Fibroblast of villous mesenchyme (primary cell): Measurements from ENCODE around the gene VARS1. TPM values are rescaled to one million over a fixed set of nuclear protein-coding genes. Genes with fewer than 3 reads are reported as not detected.
A peak's percentile ranks its signal among the peaks of the same experiment; 100 is the strongest.

Source experiments
- DNase-seq: peaks from one replicate; pipeline ENCODE4 v3.0.0-alpha.2; 2010; ENCODE audit warnings: low read depth
- H3K4me3 ChIP-seq: 2 replicates; pipeline ENCODE4 v1.5.1; 2011; ENCODE audit warnings: low read depth, mild to moderate bottlenecking, low read length
- total RNA-seq: library from RNA; depleted of rRNA; stranded (reverse); fragments of >200 nt; gene quantifications from 2 replicates; pipeline ENCODE4 v1.2.3, GENCODE V29; 2012
- TF ChIP-seq, protein P1 (sequence below): IDR thresholded peaks from 2 replicates; pipeline ENCODE4 v1.5.1; 2012; ENCODE audit warnings: low read depth, mild to moderate bottlenecking, low read length; ENCODE audit not compliant: insufficient read depth

VARS1 gene
- total RNA-seq, 1 donor, result 60.0 TPM

DNA sequence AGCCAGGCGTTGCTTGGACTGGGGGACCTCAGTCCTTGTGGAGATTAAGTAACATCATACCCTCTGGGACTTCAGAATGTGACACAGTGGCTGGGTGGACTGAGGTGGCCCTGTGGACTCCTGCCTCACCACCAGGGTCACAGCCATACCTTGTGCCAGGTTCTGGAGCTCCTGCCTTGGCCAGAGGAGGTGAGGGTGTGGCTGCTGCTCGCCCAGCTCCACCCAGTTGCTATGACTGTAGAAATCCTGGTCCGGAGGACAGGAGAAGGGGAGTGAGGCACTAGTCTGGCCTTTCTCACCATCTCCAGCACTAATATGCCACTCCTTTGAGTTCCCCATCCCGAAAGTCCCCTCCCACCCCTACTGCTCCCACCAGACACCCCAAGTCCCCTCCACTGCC lies 20.4 kb downstream of the VARS1 start:
- no peak for DNase-seq
- TF ChIP-seq, protein P1, sequence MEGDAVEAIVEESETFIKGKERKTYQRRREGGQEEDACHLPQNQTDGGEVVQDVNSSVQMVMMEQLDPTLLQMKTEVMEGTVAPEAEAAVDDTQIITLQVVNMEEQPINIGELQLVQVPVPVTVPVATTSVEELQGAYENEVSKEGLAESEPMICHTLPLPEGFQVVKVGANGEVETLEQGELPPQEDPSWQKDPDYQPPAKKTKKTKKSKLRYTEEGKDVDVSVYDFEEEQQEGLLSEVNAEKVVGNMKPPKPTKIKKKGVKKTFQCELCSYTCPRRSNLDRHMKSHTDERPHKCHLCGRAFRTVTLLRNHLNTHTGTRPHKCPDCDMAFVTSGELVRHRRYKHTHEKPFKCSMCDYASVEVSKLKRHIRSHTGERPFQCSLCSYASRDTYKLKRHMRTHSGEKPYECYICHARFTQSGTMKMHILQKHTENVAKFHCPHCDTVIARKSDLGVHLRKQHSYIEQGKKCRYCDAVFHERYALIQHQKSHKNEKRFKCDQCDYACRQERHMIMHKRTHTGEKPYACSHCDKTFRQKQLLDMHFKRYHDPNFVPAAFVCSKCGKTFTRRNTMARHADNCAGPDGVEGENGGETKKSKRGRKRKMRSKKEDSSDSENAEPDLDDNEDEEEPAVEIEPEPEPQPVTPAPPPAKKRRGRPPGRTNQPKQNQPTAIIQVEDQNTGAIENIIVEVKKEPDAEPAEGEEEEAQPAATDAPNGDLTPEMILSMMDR, result no peak
- H3K4me3 ChIP-seq, result no peak overlapping the region

DNA sequence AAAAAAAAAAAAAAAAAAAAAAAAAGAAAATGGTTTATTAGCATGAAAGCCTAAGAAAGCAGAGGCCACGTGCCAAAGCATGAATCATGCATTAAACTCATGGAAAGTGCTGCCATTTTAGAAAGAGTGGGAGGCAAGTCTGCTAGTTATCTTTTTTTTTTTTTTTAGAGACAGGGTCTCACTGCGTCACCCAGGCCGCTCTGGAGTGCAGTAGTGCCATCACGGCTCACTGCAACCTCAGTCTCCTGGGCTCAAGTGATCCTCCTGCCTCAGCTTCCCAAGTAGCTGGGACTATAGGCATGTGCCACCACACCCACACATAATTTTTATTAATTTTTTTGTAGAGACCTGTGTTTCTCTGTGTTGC lies 23.6 kb downstream of the VARS1 start:
- TF ChIP-seq, protein P1, result no peak
- DNase-seq, result no peak
- H3K4me3 ChIP-seq, result no peak overlapping the region

DNA sequence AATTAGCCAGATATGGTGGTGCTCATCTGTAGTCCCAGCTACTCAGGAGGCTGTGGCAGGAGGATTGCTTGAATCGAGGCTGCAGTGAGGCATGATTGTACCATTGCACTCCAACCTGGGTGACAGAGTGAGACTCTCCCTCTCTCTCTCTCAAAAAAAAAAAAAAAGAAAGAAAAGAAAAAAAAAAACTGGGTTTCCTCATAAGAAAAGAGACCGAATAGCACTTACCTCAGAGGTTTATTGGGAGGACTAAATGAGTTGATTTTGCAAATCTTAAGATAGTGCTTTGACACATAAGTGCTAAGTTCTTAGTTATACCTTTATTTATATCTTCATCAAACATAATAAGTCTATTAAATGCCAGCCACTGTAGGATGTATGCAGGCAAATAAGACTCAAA lies 24.7 kb downstream of the VARS1 start:
- DNase-seq, result no peak
- TF ChIP-seq, protein P1, result no peak
- H3K4me3 ChIP-seq, result no peak overlapping the region

DNA sequence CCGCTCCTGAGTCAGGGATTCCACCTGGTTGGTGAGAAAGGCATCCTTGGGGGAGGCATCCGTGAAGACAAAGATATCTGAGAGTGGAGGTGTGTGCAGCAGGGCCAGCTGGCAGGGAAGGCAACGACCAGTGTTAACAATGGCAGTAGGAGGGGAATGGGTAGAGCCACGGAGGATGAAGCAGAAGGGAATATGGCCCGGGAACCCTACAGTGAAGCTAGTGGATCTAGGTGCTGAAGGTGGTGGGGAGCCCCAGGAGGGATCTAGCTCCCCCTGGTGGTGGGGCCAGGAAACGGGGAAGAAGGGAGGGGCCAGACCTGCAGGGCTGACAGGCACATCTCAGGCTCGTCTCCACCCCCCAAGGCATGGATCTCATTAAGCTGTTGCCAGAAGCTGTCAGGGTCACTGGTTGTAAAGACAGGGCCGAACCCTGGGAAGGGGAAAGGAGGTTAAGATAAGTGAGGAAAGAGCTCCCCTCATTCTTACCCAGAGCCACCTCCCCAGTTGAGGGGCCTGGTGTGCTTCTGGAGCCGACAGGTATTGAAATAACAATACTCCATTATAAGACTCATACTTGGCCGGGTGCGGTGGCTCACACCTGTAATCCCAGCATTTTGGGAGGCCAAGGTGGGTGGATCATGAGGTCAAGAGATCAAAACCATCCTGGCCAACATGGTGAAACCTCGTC lies 25.7 kb downstream of the VARS1 start:
- peak; percentile 64 for DNase-seq
- TF ChIP-seq, protein P1, result peak; percentile 77
- H3K4me3 ChIP-seq, result no peak overlapping the region

DNA sequence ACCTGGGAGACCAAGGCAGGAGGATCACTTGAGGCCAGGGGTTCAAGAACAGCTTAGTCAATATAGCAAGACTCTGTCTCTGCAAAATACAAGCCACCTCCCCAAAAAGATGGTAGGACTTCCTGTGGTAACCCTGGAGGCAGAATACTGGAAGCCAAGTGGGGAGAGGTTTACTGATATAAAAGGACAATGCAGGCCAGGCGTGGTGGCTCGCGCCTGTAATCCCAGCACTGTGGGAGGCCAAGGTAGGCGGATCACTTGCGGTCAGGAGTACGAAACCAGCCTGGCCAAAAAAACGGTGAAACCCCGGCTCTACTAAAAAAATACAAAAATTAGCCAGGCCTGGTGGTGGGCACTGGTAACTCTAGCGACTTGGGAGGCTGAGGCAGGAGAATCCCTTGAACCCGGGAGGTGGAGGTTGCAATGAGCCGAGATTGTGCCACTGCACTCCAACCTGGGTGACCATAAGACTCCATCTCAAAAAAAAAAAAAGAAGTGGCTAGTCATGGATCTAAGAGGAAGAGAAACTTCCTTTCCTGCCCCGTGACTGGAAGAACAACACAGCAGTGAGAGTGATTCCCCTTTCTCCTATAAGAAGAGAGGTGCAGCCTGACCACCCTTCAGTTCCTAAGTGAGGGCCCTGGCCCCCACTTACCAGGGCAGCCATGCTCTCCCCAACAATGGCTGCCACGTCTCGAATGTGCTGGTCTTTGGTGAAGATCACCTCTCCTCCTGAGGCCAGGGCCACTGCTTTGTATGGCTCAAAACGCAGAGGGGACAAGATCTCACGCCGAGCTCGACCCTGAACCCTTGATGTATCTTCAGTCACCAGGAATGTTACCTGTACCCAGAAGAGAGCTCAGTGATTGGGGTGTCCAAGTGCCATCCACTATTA lies 26.9 kb downstream of the VARS1 start:
- TF ChIP-seq, protein P1, result no peak

DNA sequence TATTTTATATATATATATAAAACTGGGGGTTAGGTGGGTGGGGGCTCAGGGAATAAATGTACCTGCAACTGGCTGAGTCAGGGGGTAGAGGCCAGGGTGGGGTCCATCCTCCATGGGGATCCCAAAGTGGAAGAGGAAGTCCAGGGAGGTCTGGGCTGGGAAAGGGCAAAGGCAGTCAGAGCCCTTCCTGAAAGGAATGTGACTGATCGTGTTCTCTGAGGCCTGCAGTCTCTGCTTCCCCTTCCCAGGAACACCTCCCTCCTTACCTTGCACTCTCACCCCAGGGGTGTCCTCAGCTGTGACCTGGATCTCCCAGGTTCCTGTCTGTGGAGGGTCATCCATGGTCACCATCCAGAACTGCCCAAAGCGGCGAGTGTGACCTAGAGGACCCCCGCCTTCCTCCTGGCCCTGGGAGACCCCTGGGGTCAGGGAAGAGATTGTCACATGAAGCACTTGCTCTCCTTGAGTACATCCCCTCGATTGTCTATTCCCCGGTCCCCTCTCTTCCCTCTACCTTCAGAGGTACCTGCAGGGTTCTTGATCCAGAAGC lies 28.4 kb downstream of the VARS1 start:
- H3K4me3 ChIP-seq, result no peak overlapping the region
- DNase-seq, result no peak
- TF ChIP-seq, protein P1, result no peak

More for the DNA sequence above, 26.9 kb downstream of the VARS1 start:
- DNase-seq, result no peak
- no peak overlapping the region for H3K4me3 ChIP-seq
